Pancreas (tissue), 10 donors: ENCODE measurements around the gene PUM2. TPM values are rescaled to one million over a fixed set of nuclear protein-coding genes. Genes with fewer than 3 reads are reported as not detected.

Experiments
- ATAC-seq, 4 donors: fragments of 200-7000 bp; cut with Tn5 transposase; one replicate each; pipeline versions ENCODE4 v1.8.0 to v1.9.1; 2020; ENCODE audit warnings: mild to moderate bottlenecking in 4 of 4, moderate library complexity in 4 of 4
- DNase-seq, 6 donors: peaks; one replicate each; pipeline ENCODE4 v3.0.0-alpha.2; 2020
- FAIRE-seq: peaks from 2 replicates; lab custom pipeline; 2012; peaks lifted over from hg19 to GRCh38; lab: Jason Lieb, UNC
- H3K27ac ChIP-seq, 4 donors: fragments of 200-600 bp; sonication (generic); 1 replicate in 3 of 4; 2 replicates in 1 of 4; pipeline versions ENCODE4 v1.5.0 to v1.8.0; 2020
- H3K27me3 ChIP-seq, 4 donors: fragments of 200-600 bp; one replicate each; pipeline ENCODE4 v1.8.0; 2021
- H3K36me3 ChIP-seq, 3 donors: fragments of 200-600 bp; sonication (generic) in 1 of 3; one replicate each; pipeline versions ENCODE4 v1.5.0 to v1.8.0; 2020 to 2021
- H3K4me1 ChIP-seq, 3 donors: fragments of 200-600 bp; one replicate each; pipeline ENCODE4 v1.8.0; 2021
- H3K4me3 ChIP-seq, 4 donors: fragments of 200-600 bp; sonication (generic) in 2 of 4; one replicate each; pipeline versions ENCODE4 v1.5.0 to v1.8.0; 2020 to 2021
- H3K9me3 ChIP-seq, 4 donors: fragments of 200-600 bp; one replicate each; pipeline ENCODE4 v1.8.0; 2021
- WGBS, 2 donors: extraction: QIAGEN DNeasy Blood & Tissue Kit; methylation state at CpG; one replicate each; pipeline ENCODE4 v1.1.7; 2013; 5-methylcytosine and 5-hydroxymethylcytosine counted together
- intact Hi-C, 3 donors: fragments of 100-400 bp; cut with DNase I; formaldehyde crosslinking; loops; one replicate each; pipeline versions ENCODE4 v1.11.1 to v1.14.2; 2022
- polyA plus RNA-seq, 2 donors: library from polyadenylated mRNA; stranded (reverse); fragments of 200-250 nt; gene quantifications; one replicate each; pipeline ENCODE4 v1.2.3, GENCODE V29; 2013
- total RNA-seq, 6 donors: library from RNA; stranded (reverse); fragmentation: NEBNext Ultra II Directional in 4 of 6; extraction: Animal tissue kit (Norgen Biotek cat#: 25700) in 4 of 6; gene quantifications; one replicate each; pipeline versions ENCODE4 v1.2.1 to v1.2.4, GENCODE V29; 2021 to 2023
- TF ChIP-seq, protein P1 (sequence below), 4 donors: fragments of 200-600 bp; sonication (generic) in 3 of 4; IDR thresholded peaks; one replicate each; pipeline versions ENCODE4 v1.5.0 to v1.8.0; 2021; ENCODE audit warnings: antibody characterized with exemption in 4 of 4
- donor health status: healthy with polysubstance abuse.
- donor health status: DM: no; HTN: no; CAD: no; lungs with moderate emphysema.
- donor health status: DM: no; HTN: no; CAD: no.
- donor health status: control.
- donor health status: control.
- donor health status: Bipolar disorder and iron deficiency.
- donor health status: DM: yes; HTN: yes; CAD: no.
- donor health status: DM: no; HTN: no; CAD: no.
- donor health status: DM: no; HTN: no; CAD: no.
- donor health status: DM: yes; HTN: yes; CAD: no.

Gene PUM2
- total and polyA plus RNA-seq, 8 donors = 17.0 to 70.2 (median 40.8) TPM

DNA sequence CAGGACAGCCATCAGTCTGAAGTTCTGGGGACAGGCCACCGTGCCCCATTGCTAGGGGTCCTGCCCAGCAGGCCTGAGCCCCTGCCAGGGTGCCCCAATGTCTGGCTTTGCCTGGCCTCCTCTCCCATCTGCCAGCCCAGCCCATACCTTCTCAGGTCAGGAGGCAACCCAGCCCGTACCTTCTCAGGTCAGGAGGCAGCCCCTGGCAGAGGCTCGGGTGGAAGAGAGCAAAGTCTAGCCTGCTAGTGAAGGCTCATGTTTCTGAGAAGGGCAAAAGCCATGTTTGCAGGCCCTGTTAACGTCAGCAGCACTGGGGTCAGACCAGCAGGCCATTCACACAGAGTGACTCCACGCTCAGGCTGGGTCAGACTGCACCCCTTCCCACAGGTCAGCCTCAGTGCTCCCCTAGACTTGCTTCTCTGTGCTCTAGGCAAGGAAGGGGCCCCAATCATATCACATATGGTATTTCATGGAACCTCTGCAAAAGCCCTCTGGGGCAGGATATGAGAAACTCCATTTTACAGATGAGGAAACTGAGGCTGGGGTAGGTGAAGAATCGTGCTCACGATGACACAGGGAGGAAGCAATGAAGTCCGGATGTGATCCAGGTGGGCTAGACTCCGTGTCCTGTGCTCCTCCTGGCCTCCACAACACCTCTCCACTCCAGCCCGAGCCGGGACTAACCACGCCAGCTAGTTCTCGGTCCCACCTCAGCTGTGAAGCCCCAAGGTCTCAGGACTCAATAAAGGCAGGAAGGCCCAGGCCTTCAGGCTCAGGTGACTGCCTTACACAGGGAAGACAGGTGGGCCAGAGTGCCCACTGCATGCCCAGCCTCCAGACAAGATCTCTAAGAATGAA lies 135.2 kb downstream of the PUM2 start:
- Histone ChIP-seq H3K27ac (no peak overlapping the region), H3K4me3 (no peak overlapping the region), H3K4me1 (no peaks in the 10 kb centered on the region), H3K27me3 (no peaks in the 10 kb centered on the region), H3K36me3 (no peaks in the 10 kb centered on the region), H3K9me3 (no peaks in the 10 kb centered on the region)
- FAIRE-seq (no peak), DNase-seq (peak in 2 of 6 donors; percentile 51 to 54), ATAC-seq (no peak)
- 83 to 86% methylated on average over 13 of the region's 13 CpGs for WGBS, 2 donors
- intact Hi-C loops = no loop called here
- TF ChIP-seq, protein P1, sequence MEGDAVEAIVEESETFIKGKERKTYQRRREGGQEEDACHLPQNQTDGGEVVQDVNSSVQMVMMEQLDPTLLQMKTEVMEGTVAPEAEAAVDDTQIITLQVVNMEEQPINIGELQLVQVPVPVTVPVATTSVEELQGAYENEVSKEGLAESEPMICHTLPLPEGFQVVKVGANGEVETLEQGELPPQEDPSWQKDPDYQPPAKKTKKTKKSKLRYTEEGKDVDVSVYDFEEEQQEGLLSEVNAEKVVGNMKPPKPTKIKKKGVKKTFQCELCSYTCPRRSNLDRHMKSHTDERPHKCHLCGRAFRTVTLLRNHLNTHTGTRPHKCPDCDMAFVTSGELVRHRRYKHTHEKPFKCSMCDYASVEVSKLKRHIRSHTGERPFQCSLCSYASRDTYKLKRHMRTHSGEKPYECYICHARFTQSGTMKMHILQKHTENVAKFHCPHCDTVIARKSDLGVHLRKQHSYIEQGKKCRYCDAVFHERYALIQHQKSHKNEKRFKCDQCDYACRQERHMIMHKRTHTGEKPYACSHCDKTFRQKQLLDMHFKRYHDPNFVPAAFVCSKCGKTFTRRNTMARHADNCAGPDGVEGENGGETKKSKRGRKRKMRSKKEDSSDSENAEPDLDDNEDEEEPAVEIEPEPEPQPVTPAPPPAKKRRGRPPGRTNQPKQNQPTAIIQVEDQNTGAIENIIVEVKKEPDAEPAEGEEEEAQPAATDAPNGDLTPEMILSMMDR (IDR thresholded peaks at IDR 0.05) = no peak

DNA sequence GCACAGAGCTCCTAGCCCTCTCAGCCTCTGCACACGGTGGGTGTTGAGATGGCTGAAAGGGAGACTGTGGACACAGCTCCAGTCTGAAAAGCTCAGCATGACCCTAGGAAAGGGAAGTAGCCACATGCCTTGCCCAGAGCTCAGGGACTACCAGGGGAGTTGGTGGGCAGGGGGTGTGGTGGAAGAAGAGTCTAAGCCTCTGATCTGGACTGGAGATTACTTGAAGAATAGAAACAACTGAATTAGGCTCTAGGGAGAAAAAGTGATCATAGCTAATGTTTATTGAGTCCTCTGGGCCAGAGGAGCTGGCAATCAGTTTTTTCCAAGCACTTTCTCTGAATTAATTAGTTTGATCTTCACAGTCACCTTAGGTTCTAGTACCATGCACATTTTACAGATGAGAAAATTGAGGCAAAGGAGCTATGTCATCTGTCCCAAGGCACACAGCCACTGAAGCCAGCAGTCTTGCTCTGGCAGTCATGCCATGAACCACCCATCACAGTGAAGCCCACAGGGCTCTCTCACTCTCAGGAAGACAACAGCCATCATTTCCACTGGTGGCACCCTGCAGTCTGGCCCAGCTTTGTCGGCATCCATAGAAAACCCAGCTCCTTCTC lies 136.0 kb downstream of the PUM2 start:
- Histone ChIP-seq H3K27ac (no peak overlapping the region), H3K27me3 (no peaks in the 10 kb centered on the region), H3K9me3 (no peaks in the 10 kb centered on the region), H3K36me3 (no peaks in the 10 kb centered on the region), H3K4me3 (no peak overlapping the region), H3K4me1 (no peaks in the 10 kb centered on the region)
- intact Hi-C loops = no loop called here
- FAIRE-seq (no peak), ATAC-seq (no peak), DNase-seq (peak in 1 of 6 donors; percentile 18)
- TF ChIP-seq, protein P1 (IDR thresholded peaks at IDR 0.05) = no peak
- 80 to 88% methylated on average over 2 of the region's 2 CpGs for WGBS, 2 donors

- H3K4me1 ChIP-seq = no peaks in the 10 kb centered on the region
- DNase-seq (peak in 2 of 6 donors; percentile 37 to 50), ATAC-seq (peak in 2 of 4 donors; percentile 14 to 20), FAIRE-seq (no peak)
- intact Hi-C loops = no loop called here
- no peaks in the 10 kb centered on the region for H3K36me3 ChIP-seq
- H3K9me3 ChIP-seq = no peaks in the 10 kb centered on the region
- H3K27me3 ChIP-seq = no peaks in the 10 kb centered on the region
- TF ChIP-seq, protein P1 (IDR thresholded peaks at IDR 0.05) = no peak
- H3K4me3 ChIP-seq = no peak overlapping the region
- 69 to 72% methylated on average over 9 of the region's 9 CpGs for WGBS, 2 donors
- H3K27ac ChIP-seq = peak overlapping the region in 2 of 4 donors; percentile 41 to 60
These were observed 136.7 kb downstream of the PUM2 start for GRCh38 chr2:20213651-20214565.

GRCh38 chr2:20212871-20213503 lies 137.7 kb downstream of the PUM2 start:
- FAIRE-seq (no peak), DNase-seq (peak in 3 of 6 donors; percentile 58 to 83 (median 65)), ATAC-seq (peak; percentile 48 to 75 (median 62))
- no peak overlapping the region for H3K4me3 ChIP-seq
- intact Hi-C loops = no loop called here
- no peaks in the 10 kb centered on the region for H3K36me3 ChIP-seq
- peaks cover 0 to 4% (median 3%) of the 10 kb centered on the region in 3 donors for H3K4me1 ChIP-seq
- TF ChIP-seq, protein P1 (IDR thresholded peaks at IDR 0.05) = no peak
- peak overlapping the region in 2 of 4 donors; percentile 41 to 60 for H3K27ac ChIP-seq
- H3K9me3 ChIP-seq = no peaks in the 10 kb centered on the region
- H3K27me3 ChIP-seq = no peaks in the 10 kb centered on the region
- WGBS, 2 donors = 56% methylated on average over 16 of the region's 16 CpGs
